MCF 10A (cell line): ENCODE results near the gene PBX1. TPM values are rescaled to one million over a fixed set of nuclear protein-coding genes. Genes with fewer than 3 reads are reported as not detected.

Source experiments
- BruUV-seq: library from RNA; stranded (reverse); fragments of 400-500 nt; replicated peaks from 2 replicates; lab custom pipeline; 2021; lab: Mats Ljungman, UMichigan
- CTCF ChIA-PET: fragments of 300-600 bp; sonication (Branson Sonifier 250); formaldehyde crosslinking; extraction: SDS; loops from one replicate; lab custom pipeline; 2021; ENCODE audit warnings: antibody characterized with exemption, inconsistent platforms; lab: Yijun Ruan, JAX
- POLR2A ChIA-PET: fragments of 300-600, 350-650 bp; sonication (Branson Sonifier 250); formaldehyde crosslinking; extraction: SDS; loops from one replicate; lab custom pipeline; 2020; ENCODE audit warnings: antibody characterized with exemption, inconsistent platforms; lab: Yijun Ruan, JAX
- DNase-seq: peaks from one replicate; pipeline ENCODE4 v3.0.0-alpha.2; 2018; ENCODE audit not compliant: unreplicated experiment
- H3K27ac Mint-ChIP-seq: one replicate; pipeline ENCODE4 v1.8.0; 2022; ENCODE audit warnings: mild to moderate bottlenecking, low read depth, mixed read lengths; ENCODE audit not compliant: unreplicated experiment
- H3K27me3 Mint-ChIP-seq: one replicate; pipeline ENCODE4 v1.8.0; 2022; ENCODE audit warnings: mixed read lengths; ENCODE audit not compliant: insufficient read depth, unreplicated experiment
- H3K36me3 Mint-ChIP-seq: one replicate; pipeline ENCODE4 v1.8.0; 2022; ENCODE audit warnings: mild to moderate bottlenecking, moderate library complexity, mixed read lengths; ENCODE audit not compliant: insufficient read depth, unreplicated experiment
- H3K4me1 Mint-ChIP-seq: one replicate; pipeline ENCODE4 v1.8.0; 2022; ENCODE audit warnings: mixed read lengths; ENCODE audit not compliant: insufficient read depth, unreplicated experiment
- H3K4me3 Mint-ChIP-seq: one replicate; pipeline ENCODE4 v1.8.0; 2022; ENCODE audit warnings: mild to moderate bottlenecking, moderate library complexity, mixed read lengths; ENCODE audit not compliant: unreplicated experiment
- H3K9me3 Mint-ChIP-seq: one replicate; pipeline ENCODE4 v1.8.0; 2022; ENCODE audit warnings: mixed read lengths; ENCODE audit not compliant: unreplicated experiment
- intact Hi-C: fragments of 100-400 bp; cut with micrococcal nuclease; formaldehyde crosslinking; loops from 2 replicates; pipeline ENCODE4 v1.14.1; 2022
- total RNA-seq: library from RNA; stranded (reverse); gene quantifications from 2 replicates; pipeline ENCODE4 v1.2.3, GENCODE V29; 2022
- TF ChIP-seq, protein P1 (sequence below): fragments of 200-600 bp; IDR thresholded peaks from one replicate; pipeline ENCODE4 v1.8.0; 2022; ENCODE audit warnings: antibody characterized with exemption, mild to moderate bottlenecking; ENCODE audit not compliant: unreplicated experiment

Gene PBX1
- total RNA-seq, 1 experiment from 2014 or later = 5.8 TPM

DNA sequence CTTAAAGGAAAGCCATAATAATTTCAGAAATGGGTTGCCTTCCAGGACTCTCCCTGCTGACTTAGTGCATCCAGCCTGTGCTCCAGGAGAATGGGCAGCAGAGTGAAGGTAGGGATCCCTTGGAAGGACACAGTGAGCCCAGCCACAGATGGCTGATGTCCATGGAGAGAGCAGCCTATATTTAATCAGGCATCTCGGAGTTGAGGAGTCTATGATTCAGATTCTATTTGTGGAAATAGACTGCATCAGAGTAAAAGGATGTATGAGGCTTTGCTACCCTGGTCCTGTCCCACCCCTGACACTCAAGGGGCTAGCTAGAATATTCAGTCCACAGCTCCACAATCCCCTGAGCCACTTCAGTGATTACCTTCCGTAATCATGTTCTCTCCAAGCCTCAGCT lies 43.8 kb upstream of the PBX1 start:
- BruUV-seq = no TSS peak
- Mint-ChIP-seq H3K4me3 (no peak overlapping the region), H3K27ac (no peak overlapping the region), H3K36me3 (no peaks in the 10 kb centered on the region), H3K4me1 (no peaks in the 10 kb centered on the region), H3K9me3 (no peaks in the 10 kb centered on the region), H3K27me3 (peaks cover 15% of the 10 kb centered on the region)
- ChIA-PET CTCF (interaction anchor here (1.0 to 1.2 kb wide), 2 partner anchors 92 to 268 kb away, joined by 3 to 4 read pairs; no protein-coding TSS in a partner anchor), POLR2A (interaction anchor here (0.8 kb wide), 1 partner anchor 49 kb away, joined by 3 read pairs; no protein-coding TSS in a partner anchor)
- DNase-seq = no peak
- intact Hi-C loops = no loop called here
- TF ChIP-seq, protein P1, sequence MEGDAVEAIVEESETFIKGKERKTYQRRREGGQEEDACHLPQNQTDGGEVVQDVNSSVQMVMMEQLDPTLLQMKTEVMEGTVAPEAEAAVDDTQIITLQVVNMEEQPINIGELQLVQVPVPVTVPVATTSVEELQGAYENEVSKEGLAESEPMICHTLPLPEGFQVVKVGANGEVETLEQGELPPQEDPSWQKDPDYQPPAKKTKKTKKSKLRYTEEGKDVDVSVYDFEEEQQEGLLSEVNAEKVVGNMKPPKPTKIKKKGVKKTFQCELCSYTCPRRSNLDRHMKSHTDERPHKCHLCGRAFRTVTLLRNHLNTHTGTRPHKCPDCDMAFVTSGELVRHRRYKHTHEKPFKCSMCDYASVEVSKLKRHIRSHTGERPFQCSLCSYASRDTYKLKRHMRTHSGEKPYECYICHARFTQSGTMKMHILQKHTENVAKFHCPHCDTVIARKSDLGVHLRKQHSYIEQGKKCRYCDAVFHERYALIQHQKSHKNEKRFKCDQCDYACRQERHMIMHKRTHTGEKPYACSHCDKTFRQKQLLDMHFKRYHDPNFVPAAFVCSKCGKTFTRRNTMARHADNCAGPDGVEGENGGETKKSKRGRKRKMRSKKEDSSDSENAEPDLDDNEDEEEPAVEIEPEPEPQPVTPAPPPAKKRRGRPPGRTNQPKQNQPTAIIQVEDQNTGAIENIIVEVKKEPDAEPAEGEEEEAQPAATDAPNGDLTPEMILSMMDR = no peak

DNA sequence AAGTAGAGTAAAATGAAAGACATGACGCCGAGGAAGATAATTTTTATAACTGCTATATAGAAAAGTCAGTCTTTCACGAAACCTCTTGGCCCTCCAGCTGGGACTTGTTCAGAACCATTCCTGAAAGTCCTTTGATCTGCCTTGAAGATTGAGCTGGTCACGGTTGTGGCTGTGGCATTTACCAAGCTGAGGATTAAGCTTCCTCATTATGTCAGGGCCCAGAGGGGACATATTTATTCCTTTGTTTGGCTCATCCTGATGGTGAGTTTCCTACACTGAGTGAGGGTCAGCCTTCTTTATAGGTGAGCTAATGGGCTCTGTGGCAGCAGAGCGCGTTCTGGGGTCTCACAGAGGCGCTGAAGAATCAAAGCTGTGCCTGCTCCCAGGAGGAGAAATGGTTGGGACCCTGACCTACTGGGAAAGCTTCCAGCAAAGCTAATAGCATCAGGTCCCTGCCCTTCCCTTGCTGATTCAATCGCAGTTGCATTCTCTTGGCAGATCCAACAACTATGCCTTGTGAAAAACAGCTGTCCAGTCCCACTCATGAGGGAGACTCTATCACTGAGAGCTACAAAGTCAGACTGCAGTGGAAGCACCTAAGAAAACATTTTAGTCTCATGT lies 43.2 kb upstream of the PBX1 start:
- CTCF ChIA-PET = interaction anchor here (0.5 to 1.5 kb wide), 6 partner anchors 11 to 544 kb away, joined by 3 to 5 read pairs (median 4); no protein-coding TSS in a partner anchor
- TF ChIP-seq, protein P1 = no peak
- no peaks in the 10 kb centered on the region for H3K36me3 Mint-ChIP-seq
- intact Hi-C loops = no loop called here
- BruUV-seq = no TSS peak
- no peak overlapping the region for H3K27ac Mint-ChIP-seq
- H3K9me3 Mint-ChIP-seq = no peaks in the 10 kb centered on the region
- H3K4me3 Mint-ChIP-seq = no peak overlapping the region
- H3K27me3 Mint-ChIP-seq = peaks cover 15% of the 10 kb centered on the region
- POLR2A ChIA-PET = interaction anchor here (0.6 to 0.9 kb wide), 3 partner anchors 43 to 636 kb away, joined by 3 read pairs; partner anchors contain the start of gene PBX1
- H3K4me1 Mint-ChIP-seq = no peaks in the 10 kb centered on the region
- no peak for DNase-seq

DNA sequence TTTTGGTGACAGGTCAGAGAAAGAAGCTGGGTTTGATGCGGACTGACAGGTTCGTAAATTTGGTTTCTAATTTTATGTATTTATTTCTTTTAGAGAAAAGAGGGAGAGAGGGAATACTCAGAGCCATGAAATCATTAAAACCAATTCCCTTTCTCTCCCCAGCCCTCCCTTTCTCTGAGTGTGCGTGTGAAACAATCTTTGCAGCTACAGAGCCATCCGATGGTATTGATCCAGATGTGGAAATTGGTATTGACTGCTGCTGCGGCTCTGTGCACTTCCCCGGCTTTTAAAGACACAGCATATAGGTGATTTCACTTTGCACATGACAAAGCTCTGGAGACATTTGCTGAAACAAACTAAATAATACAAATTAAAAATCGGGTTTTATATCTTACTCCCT lies 42.4 kb upstream of the PBX1 start:
- H3K9me3 Mint-ChIP-seq = no peaks in the 10 kb centered on the region
- POLR2A ChIA-PET = interaction anchor here (0.6 to 0.9 kb wide), 2 partner anchors 42 to 271 kb away, joined by 3 to 5 read pairs; partner anchors contain the start of gene PBX1
- intact Hi-C loops = no loop called here

More for the DNA sequence above, 42.4 kb upstream of the PBX1 start:
- peaks cover 15% of the 10 kb centered on the region for H3K27me3 Mint-ChIP-seq
- no peaks in the 10 kb centered on the region for H3K4me1 Mint-ChIP-seq
- no peak overlapping the region for H3K4me3 Mint-ChIP-seq
- CTCF ChIA-PET = interaction anchor here (0.6 to 1.5 kb wide), 6 partner anchors 12 to 293 kb away, joined by 3 to 5 read pairs (median 4); no protein-coding TSS in a partner anchor
- no peak for DNase-seq
- no TSS peak for BruUV-seq
- TF ChIP-seq, protein P1 = no peak
- H3K36me3 Mint-ChIP-seq = no peaks in the 10 kb centered on the region
- no peak overlapping the region for H3K27ac Mint-ChIP-seq
